Cardiac septum (tissue), 1 donor: Measurements from ENCODE around the gene GLTPD2. TPM values are rescaled to one million over a fixed set of nuclear protein-coding genes. Genes with fewer than 3 reads are reported as not detected.

Experiments used
- DNase-seq: peaks from one replicate; pipeline ENCODE4 v3.0.0-alpha.2; 2020; ENCODE audit warnings: low spot score
- intact Hi-C: fragments of 100-400 bp; cut with DNase I; formaldehyde crosslinking; loops from one replicate; pipeline ENCODE4 v1.14.0; 2022
- total RNA-seq: library from RNA; stranded (reverse); fragmentation: NEBNext Ultra II Directional; extraction: Animal tissue kit (Norgen Biotek cat#: 25700); gene quantifications from one replicate; pipeline ENCODE4 v1.2.1, GENCODE V29; 2021
- donor health status: DM: no; HTN: no; CAD: no.

GLTPD2 gene
- total RNA-seq, 1 donor from 2014 or later, result not detected

GRCh38 chr17:4768298-4768697 is 20.5 kb upstream of the GLTPD2 start:
- intact Hi-C loops, result no loop called here
- DNase-seq, result no peak

- intact Hi-C loops, result no loop called here
- no peak for DNase-seq
Observed at GRCh38 chr17:4769628-4770027, 19.1 kb upstream of the GLTPD2 start.

- no peak for DNase-seq
- intact Hi-C loops, result no loop called here
Observed at GRCh38 chr17:4771519-4772234, 17.1 kb upstream of the GLTPD2 start, which contains the start of gene TM4SF5. TM4SF5 (plus strand) TSS chr17:4771886; CDS start chr17:4771923, 37 bp downstream.

GRCh38 chr17:4772235-4772613 is 16.5 kb upstream of the GLTPD2 start:
- intact Hi-C loops, result no loop called here
- DNase-seq, result no peak

GRCh38 chr17:4777969-4778760 is 10.6 kb upstream of the GLTPD2 start:
- intact Hi-C loops, result no loop called here
- no peak for DNase-seq

GRCh38 chr17:4780325-4780955 is 8.3 kb upstream of the GLTPD2 start:
- intact Hi-C loops, result no loop called here
- DNase-seq, result no peak

GRCh38 chr17:4782652-4783051 is 6.1 kb upstream of the GLTPD2 start:
- intact Hi-C loops, result no loop called here

GRCh38 chr17:4785311-4786105 is 3.3 kb upstream of the GLTPD2 start:
- no peak for DNase-seq
- intact Hi-C loops, result loop anchor here (2.0 to 5.0 kb wide), 3 partner anchors 53 to 97 kb away; partner anchors contain the start of genes ARRB2 and MED11

More at GRCh38 chr17:4782652-4783051, 6.1 kb upstream of the GLTPD2 start:
- DNase-seq, result no peak

GRCh38 chr17:4786106-4786511 is 2.7 kb upstream of the GLTPD2 start, which contains the start of gene VMO1:
VMO1 (minus strand) TSS chr17:4786364; CDS start chr17:4786352, 12 bp downstream.
- no peak for DNase-seq
- intact Hi-C loops, result loop anchor here (2.0 to 5.0 kb wide), 3 partner anchors 54 to 97 kb away; partner anchors contain the start of genes ARRB2 and MED11

GRCh38 chr17:4786516-4786915 is 2.2 kb upstream of the GLTPD2 start:
- intact Hi-C loops, result loop anchor here (2.0 to 5.0 kb wide), 3 partner anchors 54 to 96 kb away; partner anchors contain the start of genes ARRB2 and MED11
- no peak for DNase-seq

- intact Hi-C loops, result loop anchor here (2.0 to 5.0 kb wide), 3 partner anchors 56 to 101 kb away; partner anchors contain the start of genes ARRB2 and MED11
- DNase-seq, result no peak
Observed at GRCh38 chr17:4788159-4788806, 481 bp upstream of the GLTPD2 start.

- intact Hi-C loops, result loop anchor here (2.0 to 5.0 kb wide), 3 partner anchors 57 to 99 kb away; partner anchors contain the start of genes ARRB2 and MED11
- no peak for DNase-seq
Observed at GRCh38 chr17:4789701-4789950, 862 bp downstream of the GLTPD2 start.

GRCh38 chr17:4789951-4790704 is 1.4 kb downstream of the GLTPD2 start:
- intact Hi-C loops, result loop anchor here (1.0 to 5.0 kb wide), 5 partner anchors 43 to 99 kb away; partner anchors contain the start of genes ARRB2, MED11 and MINK1

GRCh38 chr17:4790705-4791088 is 1.9 kb downstream of the GLTPD2 start:
- no peak for DNase-seq
- intact Hi-C loops, result loop anchor here (1.0 to 2.0 kb wide), 2 partner anchors 43 to 68 kb away; partner anchors contain the start of gene MINK1

More at GRCh38 chr17:4789951-4790704, 1.4 kb downstream of the GLTPD2 start:
- DNase-seq, result peak; percentile 94

- intact Hi-C loops, result no loop called here
- DNase-seq, result no peak
Observed at GRCh38 chr17:4795168-4795567, 6.4 kb downstream of the GLTPD2 start.

GRCh38 chr17:4796552-4796920 is 7.8 kb downstream of the GLTPD2 start:
- intact Hi-C loops, result loop anchor here (2.0 kb wide), 1 partner anchor 38 kb away; no protein-coding TSS in a partner anchor
- DNase-seq, result no peak

- no peak for DNase-seq
- intact Hi-C loops, result no loop called here
Observed at GRCh38 chr17:4800462-4801196, 11.9 kb downstream of the GLTPD2 start.
